A673 (cell line): ENCODE data around the gene DLL1. TPM values are rescaled to one million over a fixed set of nuclear protein-coding genes. Genes with fewer than 3 reads are reported as not detected.

Experiments used
- BruUV-seq: library from RNA; stranded (reverse); fragments of 400-500 nt; replicated peaks from 2 replicates; lab custom pipeline; 2021; lab: Mats Ljungman, UMichigan
- CTCF ChIA-PET: fragments of 300-600 bp; sonication (Branson Sonifier 250); formaldehyde crosslinking; loops from one replicate; lab custom pipeline; 2022; ENCODE audit warnings: antibody characterized with exemption; lab: Charles Lee
- POLR2A ChIA-PET: fragments of 300-600 bp; sonication (Branson Sonifier 250); formaldehyde crosslinking; loops from one replicate; lab custom pipeline; 2022; ENCODE audit warnings: antibody characterized with exemption; ENCODE audit not compliant: low non-redundant PET; lab: Charles Lee
- DNase-seq: peaks from one replicate; pipeline ENCODE4 v3.0.0-alpha.2; 2015; ENCODE audit warnings: low spot score
- H3K27ac ChIP-seq: fragments of 200-600 bp; sonication (generic); 2 replicates; pipeline ENCODE4 v1.5.1; 2016; ENCODE audit warnings: mixed run types, low read depth, mild to moderate bottlenecking, mixed read lengths, antibody characterized with exemption, low read length; ENCODE audit not compliant: poor library complexity, severe bottlenecking
- H3K27me3 ChIP-seq: fragments of 200-600 bp; sonication (generic); replicated peaks from 2 replicates; pipeline ENCODE4 v1.6.1; 2017; ENCODE audit warnings: mixed run types, low read depth, mild to moderate bottlenecking, mixed read lengths, antibody characterized with exemption, low read length; ENCODE audit not compliant: insufficient read depth, poor library complexity
- H3K36me3 ChIP-seq: fragments of 200-600 bp; sonication (generic); 2 replicates; pipeline ENCODE4 v1.6.1; 2016; ENCODE audit warnings: mixed run types, mild to moderate bottlenecking, mixed read lengths, antibody characterized with exemption, low read length; ENCODE audit not compliant: insufficient read depth, poor library complexity, severe bottlenecking
- H3K4me1 ChIP-seq: fragments of 200-600 bp; sonication (generic); 2 replicates; pipeline ENCODE4 v1.6.1; 2017; ENCODE audit warnings: mixed run types, mild to moderate bottlenecking, mixed read lengths, antibody characterized with exemption, low read length; ENCODE audit not compliant: insufficient read depth, poor library complexity, severe bottlenecking
- H3K4me3 ChIP-seq: fragments of 200-600 bp; sonication (generic); 2 replicates; pipeline ENCODE4 v1.5.1; 2016; ENCODE audit warnings: low read depth, mixed run types, mild to moderate bottlenecking, mixed read lengths, low read length; ENCODE audit not compliant: poor library complexity, severe bottlenecking
- H3K9me3 ChIP-seq: fragments of 200-600 bp; sonication (generic); 2 replicates; pipeline ENCODE4 v1.6.1; 2016; ENCODE audit warnings: mixed run types, low read depth, mild to moderate bottlenecking, mixed read lengths, antibody characterized with exemption, low read length; ENCODE audit not compliant: poor library complexity, severe bottlenecking
- EZH2 ChIP-seq: fragments of 200-600 bp; sonication (generic); IDR thresholded peaks from 2 replicates; pipeline ENCODE4 v1.6.1; 2017; ENCODE audit warnings: borderline replicate concordance, low read depth, mild to moderate bottlenecking, mixed read lengths, antibody characterized with exemption, low read length; ENCODE audit not compliant: poor library complexity, severe bottlenecking
- intact Hi-C: fragments of 100-400 bp; cut with micrococcal nuclease; formaldehyde crosslinking; loops from one replicate; pipeline ENCODE4 v1.10.0; 2022; ENCODE audit not compliant: unreplicated experiment
- total RNA-seq: library from RNA; stranded (reverse); gene quantifications from 2 replicates; pipeline ENCODE4 v1.2.3, GENCODE V29; 2021
- TF ChIP-seq, protein P1 (sequence below): fragments of 300-800, 200-600 bp; sonication (generic); conservative IDR thresholded peaks from 2 replicates; pipeline ENCODE4 v1.5.1; 2017; ENCODE audit warnings: low read depth, mild to moderate bottlenecking, antibody characterized with exemption, low read length, moderate library complexity, mixed read lengths

DLL1 gene
- total RNA-seq, 1 experiment from 2014 or later = 1.2 TPM

DNA sequence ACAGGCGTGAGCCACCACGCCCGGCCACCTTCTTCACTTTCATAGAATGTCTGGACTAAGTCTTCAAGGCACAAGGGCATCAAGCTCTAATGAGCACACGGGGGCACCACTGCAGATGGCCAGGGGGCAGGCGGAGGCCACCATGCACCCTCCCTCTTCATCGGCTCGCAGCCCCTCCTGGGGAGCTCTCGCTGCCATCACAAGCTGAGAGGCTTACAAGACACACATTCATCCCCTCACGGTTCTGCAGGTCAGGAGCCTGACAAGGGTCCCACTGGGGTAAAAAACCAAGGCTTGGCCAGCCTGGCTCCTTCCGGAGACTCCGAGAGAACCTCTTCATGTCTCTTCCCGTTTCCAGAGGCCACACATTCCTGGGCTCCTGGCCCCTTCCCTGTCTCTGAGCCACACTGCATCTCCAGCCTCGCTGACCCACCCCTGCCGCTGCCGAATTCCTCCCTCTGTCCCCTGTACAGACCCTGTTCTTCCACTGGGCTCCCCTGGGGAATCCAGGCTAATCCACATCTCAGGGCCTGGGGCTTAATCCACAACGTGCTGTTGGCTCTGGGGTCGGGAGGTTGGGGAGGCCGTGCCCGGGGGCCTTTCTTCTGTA lies 19.8 kb downstream of the DLL1 start:
- Histone ChIP-seq H3K4me1 (no peaks in the 10 kb centered on the region), H3K36me3 (no peaks in the 10 kb centered on the region), H3K27ac (no peak overlapping the region), H3K9me3 (no peaks in the 10 kb centered on the region), H3K4me3 (no peak overlapping the region), H3K27me3 (no peaks in the 10 kb centered on the region)
- ChIA-PET POLR2A (no interaction called here), CTCF (interaction anchor here (0.6 kb wide), 1 partner anchor 23 kb away, joined by 4 read pairs; no protein-coding TSS in a partner anchor)
- DNase-seq = no peak
- no TSS peak for BruUV-seq
- TF ChIP-seq, protein P1, sequence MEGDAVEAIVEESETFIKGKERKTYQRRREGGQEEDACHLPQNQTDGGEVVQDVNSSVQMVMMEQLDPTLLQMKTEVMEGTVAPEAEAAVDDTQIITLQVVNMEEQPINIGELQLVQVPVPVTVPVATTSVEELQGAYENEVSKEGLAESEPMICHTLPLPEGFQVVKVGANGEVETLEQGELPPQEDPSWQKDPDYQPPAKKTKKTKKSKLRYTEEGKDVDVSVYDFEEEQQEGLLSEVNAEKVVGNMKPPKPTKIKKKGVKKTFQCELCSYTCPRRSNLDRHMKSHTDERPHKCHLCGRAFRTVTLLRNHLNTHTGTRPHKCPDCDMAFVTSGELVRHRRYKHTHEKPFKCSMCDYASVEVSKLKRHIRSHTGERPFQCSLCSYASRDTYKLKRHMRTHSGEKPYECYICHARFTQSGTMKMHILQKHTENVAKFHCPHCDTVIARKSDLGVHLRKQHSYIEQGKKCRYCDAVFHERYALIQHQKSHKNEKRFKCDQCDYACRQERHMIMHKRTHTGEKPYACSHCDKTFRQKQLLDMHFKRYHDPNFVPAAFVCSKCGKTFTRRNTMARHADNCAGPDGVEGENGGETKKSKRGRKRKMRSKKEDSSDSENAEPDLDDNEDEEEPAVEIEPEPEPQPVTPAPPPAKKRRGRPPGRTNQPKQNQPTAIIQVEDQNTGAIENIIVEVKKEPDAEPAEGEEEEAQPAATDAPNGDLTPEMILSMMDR = no peak
- TF ChIP-seq EZH2 = no peak
- intact Hi-C loops = no loop called here

DNA sequence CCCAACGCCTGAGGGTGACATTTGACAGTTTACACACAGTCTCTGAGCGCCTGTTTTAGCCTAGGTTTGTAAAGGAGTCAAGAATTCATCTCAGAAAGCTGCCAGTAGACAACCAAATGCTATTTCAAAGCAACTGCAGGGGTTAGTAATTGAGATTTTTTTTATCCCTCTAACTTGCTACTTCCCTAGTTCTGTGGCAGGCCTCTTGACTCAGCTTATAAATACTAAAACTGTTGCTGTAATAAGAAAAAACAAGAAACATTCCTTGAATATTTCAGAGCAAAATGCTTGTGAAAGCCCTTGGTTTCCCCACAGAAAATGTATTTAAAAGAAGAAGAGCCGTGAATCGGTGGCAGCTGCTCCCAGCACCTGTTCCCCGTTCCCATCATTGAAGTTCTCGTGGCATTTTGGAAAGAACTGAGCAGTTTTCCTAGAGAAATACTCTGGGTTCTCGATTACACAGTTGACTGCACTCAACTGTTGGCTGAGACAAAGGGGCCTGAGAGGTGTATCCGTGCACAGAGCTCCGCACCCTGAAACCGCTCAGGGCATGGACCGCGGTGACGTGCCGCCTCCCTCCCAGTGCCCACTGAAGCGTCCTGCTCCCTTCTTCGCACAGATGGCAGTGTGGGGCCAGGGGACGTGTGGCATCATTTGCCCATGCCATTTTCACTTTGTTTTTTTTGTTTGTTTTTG lies 20.9 kb downstream of the DLL1 start:
- Histone ChIP-seq H3K9me3 (no peaks in the 10 kb centered on the region), H3K4me1 (no peaks in the 10 kb centered on the region), H3K36me3 (no peaks in the 10 kb centered on the region), H3K27ac (no peak overlapping the region), H3K27me3 (no peaks in the 10 kb centered on the region), H3K4me3 (no peak overlapping the region)
- DNase-seq = no peak
- ChIA-PET POLR2A (no interaction called here), CTCF (no interaction called here)
- no TSS peak for BruUV-seq
- TF ChIP-seq, protein P1 = no peak
- TF ChIP-seq EZH2 = no peak
- intact Hi-C loops = no loop called here

DNA sequence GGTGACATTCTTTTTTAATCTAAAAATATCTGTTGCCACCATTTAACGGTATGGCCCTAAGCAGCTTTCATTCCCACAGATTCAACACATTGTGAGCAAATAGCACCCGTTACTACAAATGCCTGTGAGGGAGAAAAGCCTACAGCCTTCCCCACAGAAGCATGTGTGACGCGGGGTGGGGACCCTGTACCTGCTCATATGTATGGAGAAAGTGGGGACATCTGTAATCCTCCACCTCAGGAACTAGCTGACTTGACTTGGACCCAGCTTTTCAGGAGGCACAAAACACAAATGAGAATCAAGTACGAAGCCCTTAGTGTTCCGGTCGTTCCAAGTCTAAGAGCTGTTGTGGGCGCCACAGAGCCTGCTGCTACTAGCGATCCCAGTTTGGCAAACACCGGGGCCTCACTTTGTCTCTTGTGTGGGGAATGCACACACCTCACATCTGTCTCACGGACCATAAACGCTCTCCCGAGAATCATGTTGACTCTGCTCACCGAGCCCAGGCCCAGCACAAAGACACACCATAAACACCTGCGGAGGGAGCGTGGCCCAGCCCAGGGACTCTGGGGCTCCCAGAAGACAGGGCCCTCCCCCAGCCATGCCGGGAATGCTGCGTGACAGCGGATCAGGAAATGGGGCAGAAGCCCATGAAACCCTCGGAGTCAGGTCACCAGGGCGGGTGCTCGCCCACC lies 21.6 kb downstream of the DLL1 start:
- no peaks in the 10 kb centered on the region for H3K27me3 ChIP-seq
- H3K36me3 ChIP-seq = no peaks in the 10 kb centered on the region
- no peak overlapping the region for H3K27ac ChIP-seq
- H3K4me1 ChIP-seq = no peaks in the 10 kb centered on the region
- no peak overlapping the region for H3K4me3 ChIP-seq
- TF ChIP-seq, protein P1 = no peak
- TF ChIP-seq EZH2 = no peak
- BruUV-seq = no TSS peak
- no peaks in the 10 kb centered on the region for H3K9me3 ChIP-seq
- intact Hi-C loops = no loop called here
- ChIA-PET POLR2A (no interaction called here), CTCF (no interaction called here)
- no peak for DNase-seq
